Activated CD4-positive, alpha-beta T cell treated with anti-CD3 and anti-CD28 coated beads for 48 hours (primary cell): ENCODE data around the gene USP34.
"Not testable (repeated sequence)": the region's sequence is repeated elsewhere in the genome, so short reads cannot be mapped to it uniquely, and the experiment has no call there.

Experiments used
- DNase-seq: peaks from one replicate; pipeline ENCODE4 v3.0.0-alpha.2; 2020

The USP34 gene

DNA sequence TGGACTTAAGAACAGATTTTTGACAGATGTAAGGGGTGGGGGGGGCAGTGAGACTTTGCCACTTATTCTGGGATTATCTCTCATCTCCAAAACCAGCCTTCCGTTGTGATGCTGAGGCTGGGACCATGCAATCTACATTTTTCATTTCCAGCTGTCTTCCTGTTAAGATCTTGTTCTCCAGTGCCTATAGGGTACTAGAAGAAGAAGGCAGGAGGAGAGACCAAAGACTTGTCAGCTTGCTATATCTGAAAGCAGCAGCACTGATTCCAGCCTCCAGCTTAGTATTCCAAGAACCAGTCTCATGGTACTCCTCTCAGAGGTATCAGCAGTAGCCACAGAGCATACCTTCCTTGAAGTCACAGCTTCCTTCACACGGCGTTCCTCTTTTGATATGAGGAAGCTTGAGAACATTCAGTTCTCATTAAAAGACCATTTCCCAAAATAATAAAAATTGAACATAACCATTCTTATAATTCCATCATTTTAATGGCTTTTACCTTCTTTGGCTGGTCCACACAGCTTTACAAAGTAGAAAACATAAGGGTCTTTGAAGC lies 49.8 kb downstream of the USP34 start:
- no peak for DNase-seq

DNA sequence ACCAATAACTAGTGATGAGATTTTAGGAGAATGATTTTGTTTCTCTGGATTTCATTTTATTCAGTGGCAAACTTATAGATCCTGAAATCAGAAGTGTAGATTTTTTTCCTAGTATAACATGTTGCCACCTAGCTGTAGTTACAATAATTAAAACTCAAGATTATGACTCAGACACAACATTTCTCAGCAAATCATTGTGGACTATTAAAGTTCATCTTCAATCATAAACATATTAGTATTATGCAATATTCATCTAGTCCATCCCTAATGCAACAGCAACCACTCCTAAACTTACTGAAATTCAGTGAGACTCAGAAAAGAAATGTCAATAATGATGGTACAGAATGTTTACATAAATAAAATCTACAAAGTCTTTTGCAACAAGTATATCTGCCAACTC lies 51.3 kb downstream of the USP34 start:
- no peak for DNase-seq

DNA sequence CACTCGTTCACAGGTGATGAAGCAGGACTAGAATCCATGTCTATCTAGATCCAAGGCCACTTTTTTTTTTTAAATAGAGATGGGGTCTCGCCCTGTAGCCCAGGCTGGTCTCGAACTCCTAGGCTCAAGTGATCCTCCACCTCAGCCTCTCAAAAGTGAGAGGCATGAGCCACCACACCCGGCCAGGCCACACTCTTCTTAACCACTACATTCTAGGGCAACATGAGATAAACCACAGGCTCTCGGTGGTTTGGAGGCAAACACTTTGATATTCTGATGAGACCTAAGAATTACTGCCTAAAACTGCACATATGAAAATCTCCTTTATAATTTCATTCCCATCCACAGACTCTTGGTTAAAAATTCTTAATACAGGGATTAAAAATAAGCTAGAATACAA lies 51.8 kb downstream of the USP34 start:
- DNase-seq: peak; percentile 19

DNA sequence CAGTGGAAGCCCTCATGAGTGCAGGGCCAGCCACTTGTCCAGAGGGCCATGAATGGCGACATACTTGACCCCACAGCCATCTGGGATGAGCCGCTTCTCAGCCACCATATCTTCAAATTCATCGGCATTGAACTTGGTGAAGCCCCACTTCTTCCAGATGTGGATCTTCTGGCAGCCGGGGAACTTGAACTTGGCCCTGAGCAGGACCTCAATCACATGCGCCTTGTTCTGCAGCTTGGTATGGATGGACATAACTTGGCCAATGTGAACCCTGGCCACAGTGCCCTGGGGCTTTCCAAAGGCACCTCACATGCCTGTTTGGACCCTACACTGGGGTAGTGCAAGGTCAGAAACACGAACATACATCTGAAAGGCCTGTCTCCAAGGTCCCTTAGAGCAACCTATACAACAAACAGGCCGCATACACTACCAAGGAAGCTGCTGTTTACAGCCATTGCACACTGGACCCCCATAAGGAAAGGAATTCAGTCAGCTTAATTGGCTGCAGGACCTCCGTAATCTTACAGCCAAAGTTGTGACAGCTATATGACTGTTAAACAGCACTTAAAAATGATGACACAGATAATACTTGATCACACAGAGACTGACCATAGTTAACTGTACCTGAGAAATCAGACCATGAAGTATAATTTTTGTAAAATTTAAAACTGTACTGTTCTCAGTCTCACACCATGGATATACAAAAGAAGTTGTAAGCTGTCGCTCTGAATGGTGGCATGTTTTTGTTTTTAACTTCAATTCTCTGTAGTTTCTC lies 53.8 kb downstream of the USP34 start:
- no peak for DNase-seq

DNA sequence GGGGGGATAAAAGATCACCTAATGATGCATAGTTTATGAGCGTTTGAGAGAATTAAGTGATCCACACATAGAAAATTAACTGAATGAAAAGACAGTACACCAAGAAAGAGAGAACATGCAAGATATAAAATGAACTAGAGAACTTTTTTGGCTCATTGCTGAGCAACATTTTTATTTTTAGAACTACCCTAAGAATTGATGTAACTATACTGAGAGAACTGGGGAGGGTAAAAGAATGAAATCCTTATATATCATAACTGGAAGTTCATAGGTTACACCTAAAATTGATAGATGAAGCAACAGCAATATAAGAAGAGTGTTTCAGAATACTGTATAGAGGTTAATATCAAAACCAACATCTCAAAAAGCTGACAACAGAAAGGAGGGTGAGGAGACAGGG lies 55.6 kb downstream of the USP34 start:
- no peak for DNase-seq

DNA sequence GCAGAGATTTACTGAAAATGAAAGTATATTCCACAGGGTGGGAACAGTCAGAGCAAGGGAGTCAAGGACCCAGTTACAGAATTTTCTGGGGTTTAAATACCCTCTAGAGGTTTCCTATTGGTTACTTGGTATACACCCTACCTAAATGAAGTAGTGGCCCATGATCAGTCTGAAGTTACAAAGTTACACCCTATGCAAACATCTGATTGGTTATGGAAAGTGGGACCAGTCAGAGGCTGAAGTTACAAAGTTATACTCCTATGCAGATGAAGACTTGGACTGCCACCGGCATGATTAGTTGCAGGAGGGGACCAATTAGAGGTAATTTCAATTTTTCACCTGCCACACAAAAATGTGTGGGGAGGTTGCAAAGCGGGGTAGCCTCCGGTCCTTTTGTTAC lies 56.2 kb downstream of the USP34 start:
- DNase-seq: no peak

DNA sequence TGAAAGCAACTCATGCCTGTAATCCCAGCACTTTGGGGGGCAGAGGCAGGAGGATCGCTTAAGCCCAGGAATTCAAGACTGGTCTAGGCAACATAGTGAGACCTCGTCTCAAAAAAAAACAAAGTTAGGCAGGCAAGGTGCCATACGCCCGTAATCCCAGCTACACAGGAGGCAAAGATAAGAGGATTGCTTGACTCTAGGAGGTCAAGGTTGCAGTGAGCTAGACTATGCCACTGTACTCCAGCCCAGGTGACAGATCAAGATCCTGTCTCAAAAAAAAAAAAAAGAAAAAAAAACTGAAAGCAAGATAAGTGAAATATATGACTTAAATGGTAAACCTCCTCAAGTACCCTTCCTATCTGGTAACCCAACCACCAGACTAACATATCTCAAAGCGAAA lies 59.8 kb downstream of the USP34 start:
- DNase-seq: no peak

DNA sequence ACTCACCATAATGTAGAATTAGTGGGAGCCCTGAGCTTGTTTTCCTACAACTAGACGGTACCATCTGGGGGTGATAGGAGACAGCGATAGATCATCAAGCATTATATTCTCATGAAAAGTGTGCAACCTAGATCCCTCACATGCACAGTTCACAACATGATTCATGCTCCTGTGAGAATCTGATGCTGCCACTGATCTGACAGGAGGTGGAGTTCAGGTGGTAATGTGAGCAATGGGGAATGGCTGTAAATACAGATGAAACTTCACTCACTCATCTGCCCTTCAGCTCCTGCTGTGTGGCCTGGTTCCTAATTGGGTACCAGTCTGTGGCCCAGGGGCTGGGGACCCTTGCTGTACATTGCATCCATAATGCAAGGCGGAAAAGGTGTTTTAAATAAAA lies 60.7 kb downstream of the USP34 start:
- no peak for DNase-seq

DNA sequence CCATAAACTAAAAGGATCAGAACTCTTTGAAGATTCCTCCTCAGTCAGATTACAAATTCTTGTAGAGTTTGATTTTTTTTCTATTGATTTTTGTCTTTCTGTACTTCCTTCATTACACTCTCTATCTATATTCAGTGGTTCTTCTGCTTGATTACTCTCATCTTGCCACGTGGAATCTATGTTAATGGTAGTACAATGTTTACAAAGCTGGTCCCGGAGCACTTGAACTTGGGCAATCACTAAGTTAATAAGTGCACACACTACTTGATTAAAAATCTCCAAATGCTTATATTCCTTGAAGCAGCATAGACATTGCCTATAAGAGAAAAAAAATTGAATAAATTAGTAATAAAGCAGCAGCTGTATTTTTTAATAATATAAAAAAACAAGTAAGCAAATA lies 65.1 kb downstream of the USP34 start:
- DNase-seq: no peak

DNA sequence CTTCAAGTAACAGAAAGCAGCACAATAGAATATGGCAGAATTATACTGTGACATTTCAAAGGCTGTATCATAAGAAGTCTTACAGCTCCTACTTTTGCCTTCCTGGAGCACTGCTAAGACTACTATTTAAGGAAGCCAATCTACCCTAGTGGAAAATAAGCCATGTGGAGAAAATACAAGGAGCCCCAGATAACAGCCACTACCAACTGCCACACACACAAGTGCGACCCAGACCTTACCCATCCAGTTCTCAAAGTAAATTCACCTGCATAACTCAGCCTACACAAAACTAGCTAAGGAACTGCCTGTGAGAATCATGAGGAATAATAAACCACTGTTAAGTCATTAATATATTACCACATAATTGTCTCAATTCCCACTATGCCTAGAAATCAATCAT lies 66.4 kb downstream of the USP34 start:
- no peak for DNase-seq

DNA sequence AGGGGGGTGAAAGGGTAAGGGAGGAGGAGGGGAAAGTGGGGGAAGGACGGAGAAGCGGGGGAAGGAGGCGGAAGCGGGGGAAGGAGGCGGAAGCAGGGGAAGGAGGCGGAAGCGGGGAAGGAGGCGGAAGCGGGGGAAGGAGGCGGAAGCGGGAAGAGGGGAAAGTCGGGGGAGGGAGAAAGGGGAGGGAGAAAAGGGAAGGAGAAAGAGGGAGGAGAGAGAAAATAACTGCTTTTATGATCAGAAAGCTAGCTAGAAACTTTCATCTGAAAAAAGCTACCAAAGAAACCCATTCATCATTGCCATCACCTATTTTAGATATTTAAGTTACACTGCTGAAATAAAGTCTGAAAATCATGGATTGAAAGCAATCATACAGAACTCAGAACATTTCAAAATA lies 72.5 kb downstream of the USP34 start:
- DNase-seq: no peak

DNA sequence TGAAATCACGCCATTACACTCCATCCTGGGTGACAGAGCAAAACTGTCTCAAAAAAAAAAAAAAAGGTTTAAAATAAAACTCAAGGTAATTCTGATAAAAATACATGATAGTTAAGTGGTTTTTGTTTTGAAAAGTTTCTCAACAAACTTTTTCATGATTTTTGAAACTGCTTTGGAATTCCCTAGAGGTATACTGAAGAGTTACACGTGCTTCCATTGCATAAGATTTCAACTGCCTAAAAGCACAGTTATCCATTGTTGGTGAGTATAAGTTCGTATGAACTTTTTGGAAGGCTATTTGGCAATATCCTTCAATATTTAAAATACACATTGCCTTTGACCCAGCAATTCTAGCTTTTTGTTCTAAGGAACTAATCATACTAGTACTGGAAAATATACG lies 74.9 kb downstream of the USP34 start:
- no peak for DNase-seq

DNA sequence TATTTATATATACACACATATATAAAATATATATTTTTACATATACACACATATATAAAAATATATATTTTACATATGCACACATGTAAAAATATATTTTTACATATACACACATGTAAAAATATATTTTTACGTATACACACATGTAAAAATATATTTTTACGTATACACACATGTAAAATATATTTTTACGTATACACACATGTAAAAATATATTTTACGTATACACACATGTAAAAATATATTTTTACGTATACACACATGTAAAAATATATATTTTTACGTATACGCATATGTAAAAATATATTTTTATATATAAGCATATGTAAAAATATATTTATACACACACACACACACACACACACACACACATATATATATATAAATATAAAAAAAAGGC lies 83.3 kb downstream of the USP34 start:
- not testable (repeated sequence) for DNase-seq

DNA sequence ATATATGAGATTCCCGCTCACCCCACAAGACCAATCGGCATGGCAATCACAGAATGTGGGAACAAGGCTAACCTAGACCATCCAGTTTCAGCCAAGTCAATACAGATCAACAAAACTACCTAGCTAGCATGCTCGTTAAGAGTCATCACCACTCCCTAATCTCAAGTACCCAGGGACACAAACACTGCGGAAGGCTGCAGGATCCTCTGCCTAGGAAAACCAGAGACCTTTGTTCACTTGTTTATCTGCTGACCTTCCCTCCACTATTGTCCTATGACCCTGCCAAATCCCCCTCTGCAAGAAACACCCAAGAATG lies 90.0 kb downstream of the USP34 start:
- not testable (repeated sequence) for DNase-seq

DNA sequence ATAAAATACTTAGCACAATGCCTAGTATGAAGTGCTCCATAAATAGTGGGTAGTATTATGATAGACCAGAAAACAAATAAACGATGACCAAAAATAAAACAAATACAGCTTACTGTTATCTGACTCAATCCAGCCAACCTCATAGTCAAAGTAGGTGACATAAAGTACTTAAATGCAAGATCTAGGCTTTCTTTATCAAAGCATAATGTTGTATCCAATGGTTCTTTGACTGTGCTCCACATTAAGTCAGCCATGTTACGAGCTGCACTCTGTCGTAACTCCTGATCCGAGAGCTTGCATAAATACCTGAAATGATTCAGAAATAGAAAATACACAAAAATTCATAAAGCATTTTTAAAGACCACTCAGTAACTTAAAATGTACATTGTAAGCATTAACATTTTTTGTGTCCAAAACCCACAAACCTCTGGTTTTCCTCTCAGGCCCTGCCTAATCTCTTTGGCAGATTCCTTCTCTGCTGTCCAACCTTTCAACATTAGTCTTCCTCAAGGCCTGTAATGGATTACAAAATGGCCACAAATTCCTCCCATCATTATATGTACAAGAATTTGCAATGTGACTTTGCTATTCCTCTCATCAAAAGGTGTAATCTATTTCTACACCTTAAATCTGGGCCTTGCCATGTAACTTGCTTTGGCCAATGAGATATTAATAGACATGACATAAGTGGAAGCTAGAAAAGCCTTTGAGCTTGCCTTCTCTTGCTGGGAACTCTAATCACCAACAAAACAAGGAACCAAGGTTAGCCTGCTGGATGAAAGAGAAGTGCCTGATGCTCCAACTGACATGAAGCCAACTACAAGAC lies 90.6 kb downstream of the USP34 start:
- DNase-seq: no peak

DNA sequence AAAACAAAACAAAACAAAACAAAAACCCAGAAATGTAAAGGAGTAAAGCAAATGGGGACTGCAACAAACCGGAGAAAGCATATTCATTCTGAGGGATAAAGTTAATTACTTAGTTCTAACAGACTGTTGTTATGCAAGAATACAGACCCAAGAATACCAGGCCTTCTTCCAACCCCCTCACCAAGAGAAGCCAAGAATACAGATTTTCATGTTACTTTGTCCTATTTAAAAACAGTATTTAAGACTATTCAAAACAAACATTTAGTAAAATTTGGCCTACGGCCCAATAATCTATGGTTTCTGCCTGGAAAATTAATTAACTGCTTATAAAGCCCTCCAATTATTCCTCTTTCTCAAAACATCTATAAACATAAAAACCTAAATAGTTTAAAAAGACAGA lies 91.4 kb downstream of the USP34 start:
- no peak for DNase-seq

DNA sequence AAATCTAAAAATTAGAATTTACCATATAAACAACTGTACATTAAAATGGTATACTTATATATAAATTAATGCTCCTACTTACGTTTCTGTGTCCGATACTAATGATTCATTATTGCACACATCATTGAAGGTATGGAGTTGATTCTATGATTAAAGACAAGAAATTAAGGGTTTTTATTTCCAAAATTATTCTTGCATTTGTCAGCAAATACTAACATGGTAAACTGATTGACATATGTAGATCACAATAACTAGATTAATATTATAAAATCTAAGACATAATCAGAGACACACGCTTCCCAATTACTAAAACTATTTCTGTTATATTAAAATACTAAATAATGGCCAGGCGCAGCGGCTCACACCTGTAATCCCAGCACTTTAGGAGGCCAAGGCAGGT lies 92.6 kb downstream of the USP34 start:
- DNase-seq: no peak

DNA sequence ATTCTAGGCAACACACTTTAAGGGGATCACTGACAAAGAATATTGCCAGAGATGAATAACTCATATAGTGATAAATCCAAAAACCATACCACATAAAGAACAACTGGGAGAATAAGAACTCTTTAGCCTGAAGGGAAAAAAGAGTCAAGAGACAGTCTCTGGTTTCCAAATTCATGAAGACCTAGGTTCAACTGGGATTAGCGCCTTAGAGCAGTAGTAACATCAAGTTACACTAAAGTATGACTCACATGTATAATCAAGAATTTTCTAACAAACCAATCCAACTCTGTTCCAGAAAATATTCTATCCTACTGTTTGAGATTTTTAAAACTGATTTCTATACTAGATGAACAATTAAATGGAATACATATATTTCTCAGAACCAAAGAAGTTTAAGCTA lies 93.8 kb downstream of the USP34 start:
- no peak for DNase-seq

DNA sequence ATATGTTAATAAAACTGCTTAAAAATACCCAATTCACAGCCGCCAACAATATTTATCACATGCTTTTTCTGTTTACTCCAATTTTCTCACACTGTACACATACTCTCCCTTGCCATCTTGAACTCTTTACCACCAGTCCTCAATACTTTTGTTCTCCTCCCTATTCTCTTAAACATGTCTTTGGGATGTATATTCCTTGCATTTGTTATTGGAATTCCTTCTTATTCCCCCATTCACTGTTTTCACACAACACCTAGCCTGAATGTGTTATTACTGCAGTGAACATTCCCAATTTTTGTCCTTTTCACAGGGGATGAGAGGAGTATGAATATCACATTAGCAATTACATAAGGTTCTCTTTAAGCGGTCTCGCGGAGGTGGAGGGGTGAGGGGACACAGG lies 94.7 kb downstream of the USP34 start:
- no peak for DNase-seq

DNA sequence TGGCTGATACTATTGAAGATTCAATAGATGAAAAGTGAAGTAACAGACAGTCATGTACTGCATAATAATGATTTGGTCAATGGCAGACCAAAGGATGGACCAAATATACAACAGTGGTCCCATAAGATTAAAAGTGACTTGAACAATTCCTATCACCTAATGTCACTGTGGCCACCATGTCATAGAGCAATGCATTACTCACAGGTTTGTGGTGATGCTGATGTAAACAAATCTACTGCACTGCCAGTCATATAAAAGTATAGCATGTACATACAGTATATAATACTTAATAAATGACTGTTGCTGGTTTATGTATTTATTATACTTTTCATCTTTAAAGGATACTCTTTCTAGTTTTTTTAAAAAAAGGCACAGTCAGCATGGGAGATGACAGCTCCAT lies 99.9 kb downstream of the USP34 start:
- no peak for DNase-seq

DNA sequence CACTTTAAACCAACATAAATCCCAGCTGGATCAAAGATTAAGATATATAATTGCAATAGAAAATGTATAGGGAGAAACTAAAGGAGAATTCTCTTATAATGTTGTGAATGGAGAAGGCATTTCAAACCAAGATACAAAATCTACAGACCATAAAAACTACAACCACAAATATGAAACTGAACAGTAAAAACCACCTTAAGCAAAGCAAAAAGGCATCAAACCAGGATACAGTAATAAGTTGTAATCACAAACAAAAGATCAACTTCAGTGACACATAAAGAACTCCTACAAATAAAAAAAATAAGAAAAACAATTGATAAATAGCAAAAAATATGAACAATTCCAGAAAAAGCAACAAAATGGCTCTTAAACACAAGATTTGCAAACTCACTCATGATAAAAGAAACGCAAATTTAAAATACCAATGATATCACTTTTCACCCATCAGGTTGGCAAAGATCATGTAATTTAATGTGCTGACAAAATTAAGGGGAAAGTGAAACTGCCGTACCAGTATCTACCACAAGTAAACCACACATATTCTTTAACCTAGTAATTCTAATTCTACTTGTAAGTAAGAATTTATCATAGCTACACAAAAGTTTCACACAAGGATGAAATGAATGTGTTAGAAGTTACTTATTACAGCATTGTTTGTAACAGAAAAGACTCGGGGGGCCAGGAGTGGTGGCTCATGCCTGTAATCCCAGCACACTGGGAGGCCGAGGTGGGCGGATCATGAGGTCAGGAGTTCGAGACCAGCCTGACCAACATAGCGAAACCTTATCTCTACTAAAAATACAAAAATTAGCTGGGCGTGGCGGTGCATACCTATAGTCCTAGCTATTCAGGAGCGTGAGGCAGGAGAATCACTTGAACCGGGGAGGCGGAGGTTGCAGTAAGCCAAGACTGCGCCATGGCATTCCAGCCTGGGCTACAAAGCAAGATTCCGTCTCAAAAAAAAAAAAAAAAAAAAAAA lies 101.9 kb downstream of the USP34 start:
- DNase-seq: peak; percentile 10

DNA sequence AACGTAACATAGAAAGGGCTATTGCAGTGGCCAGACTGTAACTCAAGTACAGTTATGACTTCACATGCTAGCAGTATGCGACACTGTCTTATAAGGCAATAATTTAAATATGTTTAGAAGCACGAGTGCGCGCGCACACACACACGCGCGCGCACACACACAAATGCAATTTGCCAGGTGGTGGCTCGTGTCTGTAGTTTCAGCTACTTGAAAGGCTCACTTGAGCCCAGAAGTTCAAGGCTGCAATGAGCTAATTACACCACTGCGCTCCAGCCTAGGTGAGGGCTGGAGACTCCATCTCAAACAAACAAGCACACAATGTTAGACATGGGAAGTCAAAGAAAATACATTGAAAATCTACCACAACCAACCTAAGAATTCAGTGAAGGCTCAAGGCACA lies 103.7 kb downstream of the USP34 start:
- no peak for DNase-seq

DNA sequence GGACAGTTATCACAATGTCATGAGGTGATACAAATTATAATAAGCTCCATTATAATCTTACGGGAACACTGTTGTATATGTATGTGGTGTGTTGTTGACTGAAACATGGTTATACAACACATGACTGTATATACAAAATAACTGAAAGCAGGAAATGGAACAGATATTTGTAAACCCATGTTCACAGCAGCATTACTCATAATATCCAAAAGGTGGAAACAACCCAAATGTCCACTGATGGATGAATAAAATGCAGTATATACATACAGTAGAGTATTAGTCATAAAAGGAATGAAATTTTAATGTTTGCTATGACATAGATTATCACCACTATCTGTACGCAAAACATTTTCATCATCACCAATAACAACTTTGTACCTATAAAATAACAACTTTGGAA lies 107.3 kb downstream of the USP34 start:
- DNase-seq: no peak
